ENCODE measurements around the gene SUMO3. TPM values are rescaled to one million over a fixed set of nuclear protein-coding genes. Genes with fewer than 3 reads are reported as not detected.

Gene SUMO3
- total and polyA plus RNA-seq, 2 donors (not counting 1 experiment from before 2014, with no cell fraction given) = 96.3 to 190 TPM

DNA sequence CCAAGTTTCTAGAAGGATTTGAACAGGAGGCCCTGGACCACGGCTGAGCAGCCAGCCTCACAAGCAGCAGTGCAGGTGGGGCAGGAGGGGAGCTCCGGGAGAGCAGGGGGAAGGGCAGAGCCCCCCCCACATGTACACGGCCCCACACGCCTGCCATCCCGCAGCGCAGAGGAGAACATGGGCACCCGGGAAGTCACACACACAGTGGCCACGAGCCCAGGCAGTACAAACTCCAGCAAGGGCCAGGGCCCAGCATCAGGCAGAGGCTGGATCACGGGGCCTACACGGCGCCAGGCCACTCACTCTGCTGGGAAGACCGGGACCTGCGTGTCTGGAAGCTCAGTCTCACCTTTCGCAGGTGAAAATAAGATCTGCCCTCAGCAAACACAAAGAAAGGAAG lies 5.2 kb downstream of the SUMO3 start:
- Histone ChIP-seq H3K4me1 (ENCODE audit: control insufficient read depth, extremely low read depth, insufficient read depth, low read length) (peaks cover 3% of the 10 kb centered on the region), H3K9me3 (ENCODE audit: control insufficient read depth, insufficient read depth, low read depth, low read length) (no peaks in the 10 kb centered on the region), H2AFZ (ENCODE audit: low read length) (no peak overlapping the region), H3K79me2 (ENCODE audit: control insufficient read depth, insufficient read depth, low read length) (peaks cover 68% of the 10 kb centered on the region), H3K27ac (ENCODE audit: insufficient read depth, low read length) (no peak overlapping the region), H3K27me3 (ENCODE audit: control insufficient read depth, insufficient read depth, low read length) (no peaks in the 10 kb centered on the region), H3K4me2 (ENCODE audit: extremely low read depth, insufficient read depth, low read length) (no peak overlapping the region), H4K20me1 (ENCODE audit: control insufficient read depth, extremely low read depth, insufficient read depth, low read length) (no peaks in the 10 kb centered on the region), H3K4me3 (replicated peaks in 1 of 4; ENCODE audit: control extremely low read depth in 1 of 4, insufficient read depth in 1 of 4, low read depth in 3 of 4, low read length in 4 of 4) (no peak overlapping the region), H3K36me3 (ENCODE audit: control insufficient read depth, insufficient read depth, low read length) (peaks cover 23% of the 10 kb centered on the region), H3K9ac (ENCODE audit: insufficient read depth, low read length) (no peak overlapping the region)
- TF ChIP-seq, protein P1, sequence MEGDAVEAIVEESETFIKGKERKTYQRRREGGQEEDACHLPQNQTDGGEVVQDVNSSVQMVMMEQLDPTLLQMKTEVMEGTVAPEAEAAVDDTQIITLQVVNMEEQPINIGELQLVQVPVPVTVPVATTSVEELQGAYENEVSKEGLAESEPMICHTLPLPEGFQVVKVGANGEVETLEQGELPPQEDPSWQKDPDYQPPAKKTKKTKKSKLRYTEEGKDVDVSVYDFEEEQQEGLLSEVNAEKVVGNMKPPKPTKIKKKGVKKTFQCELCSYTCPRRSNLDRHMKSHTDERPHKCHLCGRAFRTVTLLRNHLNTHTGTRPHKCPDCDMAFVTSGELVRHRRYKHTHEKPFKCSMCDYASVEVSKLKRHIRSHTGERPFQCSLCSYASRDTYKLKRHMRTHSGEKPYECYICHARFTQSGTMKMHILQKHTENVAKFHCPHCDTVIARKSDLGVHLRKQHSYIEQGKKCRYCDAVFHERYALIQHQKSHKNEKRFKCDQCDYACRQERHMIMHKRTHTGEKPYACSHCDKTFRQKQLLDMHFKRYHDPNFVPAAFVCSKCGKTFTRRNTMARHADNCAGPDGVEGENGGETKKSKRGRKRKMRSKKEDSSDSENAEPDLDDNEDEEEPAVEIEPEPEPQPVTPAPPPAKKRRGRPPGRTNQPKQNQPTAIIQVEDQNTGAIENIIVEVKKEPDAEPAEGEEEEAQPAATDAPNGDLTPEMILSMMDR (conservative IDR thresholded peaks at IDR 0.05 in 1 of 2, IDR thresholded peaks at IDR 0.05 in 1 of 2; ENCODE audit: low read depth in 1 of 2, low read length in 2 of 2) = no peak
- no peak for TF ChIP-seq EZH2 (IDR thresholded peaks at IDR 0.05; ENCODE audit: low read length, missing control alignments)
- DNase-seq (ENCODE audit: low read depth in 2 of 2) = no peak

DNA sequence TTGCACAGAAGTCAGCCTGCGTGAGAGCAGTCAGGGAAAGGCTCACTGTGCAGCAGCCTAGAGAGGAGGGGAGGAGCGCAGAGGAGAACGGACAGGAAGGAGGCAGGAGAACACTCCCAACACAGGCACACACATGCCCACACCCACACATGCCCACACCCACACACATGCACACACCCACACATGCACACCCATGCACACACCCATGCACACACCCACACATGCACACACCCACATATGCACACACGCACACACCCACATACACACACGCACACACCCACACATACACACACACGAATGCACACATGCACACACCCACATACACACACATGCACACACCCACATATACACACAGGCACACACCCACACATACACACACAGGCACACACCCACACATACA lies 7.1 kb downstream of the SUMO3 start:
- Histone ChIP-seq H4K20me1 (ENCODE audit: control insufficient read depth, extremely low read depth, insufficient read depth, low read length) (no peaks in the 10 kb centered on the region), H3K4me2 (ENCODE audit: extremely low read depth, insufficient read depth, low read length) (no peak overlapping the region), H3K9me3 (ENCODE audit: control insufficient read depth, insufficient read depth, low read depth, low read length) (no peaks in the 10 kb centered on the region), H3K9ac (ENCODE audit: insufficient read depth, low read length) (no peak overlapping the region), H2AFZ (ENCODE audit: low read length) (no peak overlapping the region), H3K4me1 (ENCODE audit: control insufficient read depth, extremely low read depth, insufficient read depth, low read length) (no peaks in the 10 kb centered on the region), H3K36me3 (ENCODE audit: control insufficient read depth, insufficient read depth, low read length) (peaks cover 28% of the 10 kb centered on the region), H3K27me3 (ENCODE audit: control insufficient read depth, insufficient read depth, low read length) (no peaks in the 10 kb centered on the region), H3K79me2 (ENCODE audit: control insufficient read depth, insufficient read depth, low read length) (peaks cover 54% of the 10 kb centered on the region), H3K27ac (ENCODE audit: insufficient read depth, low read length) (no peak overlapping the region), H3K4me3 (replicated peaks in 1 of 4; ENCODE audit: control extremely low read depth in 1 of 4, insufficient read depth in 1 of 4, low read depth in 3 of 4, low read length in 4 of 4) (no peak overlapping the region)
- TF ChIP-seq, protein P1 (conservative IDR thresholded peaks at IDR 0.05 in 1 of 2, IDR thresholded peaks at IDR 0.05 in 1 of 2; ENCODE audit: low read depth in 1 of 2, low read length in 2 of 2) = no peak
- no peak for TF ChIP-seq EZH2 (IDR thresholded peaks at IDR 0.05; ENCODE audit: low read length, missing control alignments)
- DNase-seq (ENCODE audit: low read depth in 2 of 2) = no peak

DNA sequence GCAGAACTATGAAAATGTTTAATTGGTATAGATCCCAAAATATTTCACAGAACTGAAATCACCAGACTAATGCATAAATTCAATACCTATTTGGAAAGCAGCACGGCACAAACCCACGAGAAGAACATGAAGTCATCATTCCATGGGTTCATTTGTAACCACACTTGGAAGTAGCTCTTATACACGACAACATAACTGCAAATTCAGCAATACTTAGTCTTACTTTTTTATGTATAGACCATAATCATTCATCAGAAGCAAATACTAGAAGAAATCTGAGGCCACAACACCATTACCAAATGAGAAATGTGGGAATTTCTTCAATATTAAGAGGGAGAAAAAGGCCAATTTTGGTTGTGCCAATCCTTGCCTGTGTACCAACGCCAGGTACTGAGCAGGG lies 12.0 kb downstream of the SUMO3 start:
- Histone ChIP-seq H3K27me3 (ENCODE audit: control insufficient read depth, insufficient read depth, low read length) (no peaks in the 10 kb centered on the region), H3K9ac (ENCODE audit: insufficient read depth, low read length) (no peak overlapping the region), H3K4me2 (ENCODE audit: extremely low read depth, insufficient read depth, low read length) (no peak overlapping the region), H3K27ac (ENCODE audit: insufficient read depth, low read length) (no peak overlapping the region), H3K79me2 (ENCODE audit: control insufficient read depth, insufficient read depth, low read length) (peaks cover 18% of the 10 kb centered on the region), H3K36me3 (ENCODE audit: control insufficient read depth, insufficient read depth, low read length) (peaks cover 25% of the 10 kb centered on the region), H4K20me1 (ENCODE audit: control insufficient read depth, extremely low read depth, insufficient read depth, low read length) (no peaks in the 10 kb centered on the region), H2AFZ (ENCODE audit: low read length) (no peak overlapping the region), H3K4me1 (ENCODE audit: control insufficient read depth, extremely low read depth, insufficient read depth, low read length) (peaks cover 4% of the 10 kb centered on the region), H3K9me3 (ENCODE audit: control insufficient read depth, insufficient read depth, low read depth, low read length) (no peaks in the 10 kb centered on the region), H3K4me3 (replicated peaks in 1 of 4; ENCODE audit: control extremely low read depth in 1 of 4, insufficient read depth in 1 of 4, low read depth in 3 of 4, low read length in 4 of 4) (no peak overlapping the region)
- no peak for DNase-seq (ENCODE audit: low read depth in 2 of 2)
- TF ChIP-seq, protein P1 (conservative IDR thresholded peaks at IDR 0.05 in 1 of 2, IDR thresholded peaks at IDR 0.05 in 1 of 2; ENCODE audit: low read depth in 1 of 2, low read length in 2 of 2) = no peak
- no peak for TF ChIP-seq EZH2 (IDR thresholded peaks at IDR 0.05; ENCODE audit: low read length, missing control alignments)

Measured in fibroblast of lung (primary cell).